HL-60/S4 (cell line): Measurements from ENCODE around the gene TMC8.
"Not testable (repeated sequence)": the region's sequence is repeated elsewhere in the genome, so short reads cannot be mapped to it uniquely, and the experiment has no call there.

Experiments used
- in situ Hi-C: fragments of 300-500 bp; cut with MboI; formaldehyde crosslinking; loops from 2 replicates; pipeline ENCODE4 v1.14.3; 2022; ENCODE audit warnings: low sequenced_read_pairs

Gene TMC8

GRCh38 chr17:78108726-78109488, 21.7 kb upstream of the TMC8 start:
- in situ Hi-C loops = no loop called here

- in situ Hi-C loops = no loop called here
These were observed 21.1 kb upstream of the TMC8 start for GRCh38 chr17:78109489-78109761.

- in situ Hi-C loops = no loop called here
These were observed 20.1 kb upstream of the TMC8 start for GRCh38 chr17:78110363-78111015.

- in situ Hi-C loops = no loop called here
These were observed 19.4 kb upstream of the TMC8 start for GRCh38 chr17:78111016-78111726.

- in situ Hi-C loops = no loop called here
These were observed 18.6 kb upstream of the TMC8 start for GRCh38 chr17:78111727-78112517.

- in situ Hi-C loops = no loop called here
These were observed 17.8 kb upstream of the TMC8 start for GRCh38 chr17:78112518-78113471.

GRCh38 chr17:78113804-78114785, 16.5 kb upstream of the TMC8 start:
- in situ Hi-C loops = no loop called here

GRCh38 chr17:78114831-78115723, 15.5 kb upstream of the TMC8 start:
- in situ Hi-C loops = no loop called here

GRCh38 chr17:78115803-78116202, 14.8 kb upstream of the TMC8 start:
- in situ Hi-C loops = not testable (repeated sequence)

- in situ Hi-C loops = no loop called here
These were observed 14.2 kb upstream of the TMC8 start for GRCh38 chr17:78116411-78116810.

GRCh38 chr17:78117027-78117981, 13.3 kb upstream of the TMC8 start:
- in situ Hi-C loops = no loop called here

GRCh38 chr17:78118801-78119241, 11.8 kb upstream of the TMC8 start:
- in situ Hi-C loops = no loop called here

GRCh38 chr17:78120537-78120936, 10.0 kb upstream of the TMC8 start:
- in situ Hi-C loops = no loop called here

- in situ Hi-C loops = no loop called here
These were observed 9.4 kb upstream of the TMC8 start for GRCh38 chr17:78120971-78121800.

- in situ Hi-C loops = no loop called here
These were observed 8.8 kb upstream of the TMC8 start for GRCh38 chr17:78121801-78122215.
